Heart left ventricle (tissue), 16 donors: ENCODE measurements around the gene R3HDM2. TPM values are rescaled to one million over a fixed set of nuclear protein-coding genes. Genes with fewer than 3 reads are reported as not detected.

Experiments used
- ATAC-seq, 4 donors: fragments of 200-7000 bp; cut with Tn5 transposase; one replicate each; pipeline ENCODE4 v1.9.1; 2020 to 2022; ENCODE audit warnings: moderate library complexity in 4 of 4, mild to moderate bottlenecking in 3 of 4, moderate number of reproducible peaks in 1 of 4
- DNase-seq, 5 donors: peaks; one replicate each; pipeline ENCODE4 v3.0.0-alpha.2; 2020
- H3K27ac ChIP-seq, 12 donors: fragments of 200-600 bp; sonication (generic) in 4 of 12; one replicate each; pipeline versions ENCODE4 v1.5.0 to v1.8.0; 2016 to 2022; ENCODE audit warnings: mild to moderate bottlenecking in 2 of 12
- H3K27me3 ChIP-seq, 9 donors: fragments of 200-600 bp; sonication (generic) in 2 of 9; one replicate each; pipeline versions ENCODE4 v1.5.1 to v1.8.0; 2016 to 2022; ENCODE audit warnings: mild to moderate bottlenecking in 3 of 9
- H3K36me3 ChIP-seq, 9 donors: fragments of 200-600 bp; sonication (generic) in 2 of 9; one replicate each; pipeline versions ENCODE4 v1.5.0 to v1.8.0; 2018 to 2022; ENCODE audit warnings: mild to moderate bottlenecking in 2 of 9
- H3K4me1 ChIP-seq, 12 donors: fragments of 200-600 bp; sonication (generic) in 4 of 12; one replicate each; pipeline versions ENCODE4 v1.5.0 to v1.8.0; 2016 to 2022; ENCODE audit warnings: mild to moderate bottlenecking in 3 of 12
- H3K4me3 ChIP-seq, 12 donors: fragments of 200-600 bp; sonication (generic) in 4 of 12; one replicate each; pipeline versions ENCODE4 v1.5.0 to v1.8.0; 2017 to 2022; ENCODE audit warnings: mild to moderate bottlenecking in 9 of 12, moderate library complexity in 4 of 12
- H3K9me3 ChIP-seq, 12 donors: fragments of 200-600 bp; sonication (generic) in 4 of 12; one replicate each; pipeline versions ENCODE4 v1.5.0 to v1.8.0; 2016 to 2022; ENCODE audit warnings: mild to moderate bottlenecking in 1 of 12
- POLR2A ChIP-seq, 2 donors: fragments of 450-650 bp; IDR thresholded peaks; one replicate each; pipeline ENCODE4 v1.6.1; 2017; ENCODE audit warnings: antibody characterized with exemption in 2 of 2, mild to moderate bottlenecking in 2 of 2, moderate library complexity in 2 of 2
- WGBS, 4 donors: extraction: QIAGEN DNeasy Blood & Tissue Kit in 2 of 4; methylation state at CpG; one replicate each; pipeline versions ENCODE4 v1.1.5 to v1.1.7; 2013 to 2018; 5-methylcytosine and 5-hydroxymethylcytosine counted together
- intact Hi-C, 10 donors: fragments of 100-400 bp; cut with DNase I; formaldehyde crosslinking; loops; one replicate each; pipeline versions ENCODE4 v1.11.1 to v1.14.2; 2022
- polyA plus RNA-seq, 2 donors: library from polyadenylated mRNA; stranded (reverse); fragments of 200-250 nt; gene quantifications; one replicate each; pipeline ENCODE4 v1.2.3, GENCODE V29; 2013
- total RNA-seq, 9 donors: library from RNA; depleted of rRNA in 2 of 9; stranded (reverse); fragments of >200 nt in 2 of 9; fragmentation: NEBNext Ultra II Directional in 3 of 9; extraction: Animal tissue kit (Norgen Biotek cat#: 25700) in 3 of 9; gene quantifications; one replicate each; pipeline versions ENCODE4 v1.1.0 to v1.2.4, GENCODE V29; 2016 to 2023
- TF ChIP-seq, protein P1 (sequence below), 12 donors: fragments of 200-600 bp; sonication (generic) in 4 of 12; IDR thresholded peaks; one replicate each; pipeline versions ENCODE4 v1.5.0 to v1.8.0; 2018 to 2022; ENCODE audit warnings: antibody characterized with exemption in 12 of 12, mild to moderate bottlenecking in 5 of 12
- donor health status: ischemic (EF 13 %, LVEDD 7.1; RV severe dilation, severe dysfunction).
- donor health status: healthy with polysubstance abuse.
- donor health status: DM: no; HTN: yes; CAD: no.
- donor health status: DM: no; HTN: no; CAD: no.
- donor health status: ischemic (EF 25% LVEDD 6.9; RV normal size, moderate dysfunction).
- donor health status: ischemic (EF 25% LVEDD 5.7; RV mildly dilated, moderate dysfunction).
- donor health status: healthy.
- donor health status: DM: yes; HTN: yes; CAD: no.
- donor health status: ischemic (EF 35%, LVEDD 5.7; RV mildly dilated, moderate dysfunction).
- donor health status: nonischemic (EF 11% LVEDD 7.7; RV severe dilation, severe dysfunction).
- donor health status: DM: yes; HTN: yes; CAD: no.
- donor health status: PGD.
- donor health status: ischemic (EF 29% LVEDD 5.4; RV normal size, mild dysfunction).
- donor health status: nonischemic (EF 23%, LVEDD 6.1; RV moderate dilation, normal function).

The R3HDM2 gene
- total and polyA plus RNA-seq, 11 donors = 12.7 to 102 (median 59.8) TPM

GRCh38 chr12:57273516-57273915 is 157.3 kb downstream of the R3HDM2 start:
- H3K36me3 ChIP-seq = peaks cover 0 to 91% (median 43%) of the 10 kb centered on the region in 9 donors
- ATAC-seq (no peak), DNase-seq (no peak)
- no peak overlapping the region for H3K4me3 ChIP-seq
- no peaks in the 10 kb centered on the region for H3K27me3 ChIP-seq
- peak overlapping the region in 7 of 12 donors; percentile 33 to 68 (median 49) for H3K27ac ChIP-seq
- H3K4me1 ChIP-seq = peaks cover 0 to 34% (median 12%) of the 10 kb centered on the region in 12 donors
- intact Hi-C loops = loop anchor here in 1 of 10 donors (2.0 kb wide), 1 partner anchor 59 kb away; no protein-coding TSS in a partner anchor
- TF ChIP-seq, protein P1, sequence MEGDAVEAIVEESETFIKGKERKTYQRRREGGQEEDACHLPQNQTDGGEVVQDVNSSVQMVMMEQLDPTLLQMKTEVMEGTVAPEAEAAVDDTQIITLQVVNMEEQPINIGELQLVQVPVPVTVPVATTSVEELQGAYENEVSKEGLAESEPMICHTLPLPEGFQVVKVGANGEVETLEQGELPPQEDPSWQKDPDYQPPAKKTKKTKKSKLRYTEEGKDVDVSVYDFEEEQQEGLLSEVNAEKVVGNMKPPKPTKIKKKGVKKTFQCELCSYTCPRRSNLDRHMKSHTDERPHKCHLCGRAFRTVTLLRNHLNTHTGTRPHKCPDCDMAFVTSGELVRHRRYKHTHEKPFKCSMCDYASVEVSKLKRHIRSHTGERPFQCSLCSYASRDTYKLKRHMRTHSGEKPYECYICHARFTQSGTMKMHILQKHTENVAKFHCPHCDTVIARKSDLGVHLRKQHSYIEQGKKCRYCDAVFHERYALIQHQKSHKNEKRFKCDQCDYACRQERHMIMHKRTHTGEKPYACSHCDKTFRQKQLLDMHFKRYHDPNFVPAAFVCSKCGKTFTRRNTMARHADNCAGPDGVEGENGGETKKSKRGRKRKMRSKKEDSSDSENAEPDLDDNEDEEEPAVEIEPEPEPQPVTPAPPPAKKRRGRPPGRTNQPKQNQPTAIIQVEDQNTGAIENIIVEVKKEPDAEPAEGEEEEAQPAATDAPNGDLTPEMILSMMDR (IDR thresholded peaks at IDR 0.05) = no peak
- no peak for TF ChIP-seq POLR2A (IDR thresholded peaks at IDR 0.05)
- H3K9me3 ChIP-seq = no peaks in the 10 kb centered on the region

DNA sequence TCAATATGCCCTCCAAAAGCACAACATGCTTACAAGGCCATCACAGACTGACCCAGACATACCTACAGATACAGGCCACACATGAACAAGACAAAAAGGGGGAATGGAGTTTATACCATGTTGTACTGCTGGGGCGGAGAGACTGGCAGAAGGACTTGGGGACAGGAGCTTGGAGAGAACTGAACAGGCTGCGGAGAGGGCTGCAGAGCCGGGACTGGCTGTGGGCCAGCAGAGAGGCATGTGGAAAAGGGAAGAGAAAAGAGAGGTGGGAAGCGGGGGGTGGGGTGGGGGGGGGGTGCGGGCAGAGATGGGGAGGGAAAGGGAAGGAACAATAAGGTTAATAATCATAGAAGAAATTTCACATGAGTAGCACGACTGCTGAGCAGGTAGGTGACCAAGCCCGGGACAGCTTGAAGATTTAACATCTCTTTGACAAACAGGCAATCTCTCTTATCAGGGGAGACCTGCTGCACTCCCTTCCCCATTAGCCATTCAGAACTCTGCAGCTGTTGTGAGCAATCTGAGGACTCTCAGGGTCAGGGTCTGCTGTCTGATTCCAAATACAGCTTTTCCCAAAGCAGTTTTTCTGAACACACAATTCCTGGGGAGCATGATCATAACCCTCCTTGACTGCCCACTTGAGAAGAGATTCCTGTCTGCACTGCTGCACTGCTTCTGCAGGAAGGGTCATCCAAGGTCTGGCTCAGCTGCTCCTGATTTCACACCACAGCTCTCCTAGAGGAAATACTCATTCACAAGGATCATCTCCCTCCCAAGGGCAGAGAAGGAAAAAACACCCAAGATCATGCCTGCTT is 158.3 kb downstream of the R3HDM2 start:
- Histone ChIP-seq H3K9me3 (no peaks in the 10 kb centered on the region), H3K4me3 (no peak overlapping the region), H3K27ac (peak overlapping the region in 6 of 12 donors; percentile 45 to 68 (median 50)), H3K27me3 (no peaks in the 10 kb centered on the region), H3K36me3 (peaks cover 0 to 91% (median 43%) of the 10 kb centered on the region in 9 donors), H3K4me1 (peaks cover 0 to 34% (median 12%) of the 10 kb centered on the region in 12 donors)
- 16 to 25% (median 22%) methylated on average over 7 of the region's 7 CpGs for WGBS, 4 donors
- peak in 4 of 5 donors; percentile 32 to 49 (median 40) for DNase-seq
- intact Hi-C loops = loop anchor here in 1 of 10 donors (2.0 kb wide), 1 partner anchor 58 kb away; no protein-coding TSS in a partner anchor
- TF ChIP-seq, protein P1 (IDR thresholded peaks at IDR 0.05) = no peak
- TF ChIP-seq POLR2A (IDR thresholded peaks at IDR 0.05) = no peak
- peak; percentile 67 to 80 (median 79) for ATAC-seq

GRCh38 chr12:57270966-57271470 is 159.8 kb downstream of the R3HDM2 start:
- no peak for TF ChIP-seq POLR2A (IDR thresholded peaks at IDR 0.05)
- TF ChIP-seq, protein P1 (IDR thresholded peaks at IDR 0.05) = no peak
- Histone ChIP-seq H3K4me3 (no peak overlapping the region), H3K4me1 (peaks cover 0 to 34% (median 12%) of the 10 kb centered on the region in 12 donors), H3K27ac (peak overlapping the region in 1 of 12 donors; percentile 5), H3K27me3 (no peaks in the 10 kb centered on the region), H3K9me3 (no peaks in the 10 kb centered on the region), H3K36me3 (peaks cover 0 to 92% (median 46%) of the 10 kb centered on the region in 9 donors)
- WGBS, 4 donors = 76 to 92% (median 89%) methylated on average over 1 of the region's 1 CpG
- ATAC-seq (no peak), DNase-seq (no peak)
- intact Hi-C loops = no loop called here

- intact Hi-C loops = loop anchor here in 1 of 10 donors (5.0 kb wide), 1 partner anchor 184 kb away; no protein-coding TSS in a partner anchor
- WGBS, 4 donors = 87 to 89% (median 88%) methylated on average over 7 of the region's 7 CpGs
- TF ChIP-seq POLR2A (IDR thresholded peaks at IDR 0.05) = no peak
- TF ChIP-seq, protein P1 (IDR thresholded peaks at IDR 0.05) = no peak
- DNase-seq = no peak
- Histone ChIP-seq H3K27ac (no peak overlapping the region), H3K27me3 (no peaks in the 10 kb centered on the region), H3K36me3 (peaks cover 0 to 84% (median 47%) of the 10 kb centered on the region in 9 donors), H3K9me3 (no peaks in the 10 kb centered on the region), H3K4me3 (no peak overlapping the region), H3K4me1 (peaks cover 0 to 41% (median 17%) of the 10 kb centered on the region in 12 donors)
- ATAC-seq = no peak
These were observed 162.6 kb downstream of the R3HDM2 start for GRCh38 chr12:57268264-57268663.
